Fibroblast of lung (primary cell): Measurements from ENCODE around the gene HTR2C. TPM values are rescaled to one million over a fixed set of nuclear protein-coding genes. Genes with fewer than 3 reads are reported as not detected.
"Not testable (repeated sequence)": the region's sequence is repeated elsewhere in the genome, so short reads cannot be mapped to it uniquely, and the experiment has no call there.

Source experiments
- DNase-seq, 2 donors: peaks; one replicate each; pipeline versions ENCODE4 v3.0.0 to v3.0.0-alpha.2; 2010; ENCODE audit warnings: low read depth in 2 of 2
- H2AFZ ChIP-seq: 2 replicates; pipeline ENCODE4 v1.5.1; 2012; ENCODE audit warnings: low read length, control low read depth, inconsistent platforms
- H3K27ac ChIP-seq: 2 replicates; pipeline ENCODE4 v1.5.1; 2011; ENCODE audit warnings: low read length, control low read depth; ENCODE audit not compliant: insufficient read depth
- H3K27me3 ChIP-seq: 2 replicates; pipeline ENCODE4 v1.5.1; 2011; ENCODE audit warnings: mild to moderate bottlenecking, low read length; ENCODE audit not compliant: control insufficient read depth, insufficient read depth
- H3K36me3 ChIP-seq: 2 replicates; pipeline ENCODE4 v1.5.1; 2011; ENCODE audit warnings: low read length; ENCODE audit not compliant: control insufficient read depth, insufficient read depth
- H3K4me1 ChIP-seq: 2 replicates; pipeline ENCODE4 v1.5.1; 2011; ENCODE audit warnings: low read length; ENCODE audit not compliant: control insufficient read depth, insufficient read depth; ENCODE audit errors: extremely low read depth
- H3K4me2 ChIP-seq: 2 replicates; pipeline ENCODE4 v1.5.1; 2011; ENCODE audit warnings: low read length, control low read depth; ENCODE audit not compliant: insufficient read depth; ENCODE audit errors: extremely low read depth
- H3K4me3 ChIP-seq, 4 experiments: fragments of 200-600 bp in 1 of 4; sonication (generic) in 1 of 4; replicated peaks in 1 of 4; 2 replicates each; pipeline ENCODE4 v1.5.1; 2011 to 2016; ENCODE audit warnings: low read length in 4 of 4, low read depth in 3 of 4, mild to moderate bottlenecking in 3 of 4, control low read depth in 2 of 4, inconsistent platforms in 1 of 4, mixed read lengths in 1 of 4; ENCODE audit not compliant: insufficient read depth in 1 of 4; ENCODE audit errors: control extremely low read depth in 1 of 4
- H3K79me2 ChIP-seq: 2 replicates; pipeline ENCODE4 v1.5.1; 2012; ENCODE audit warnings: mild to moderate bottlenecking, low read length, inconsistent platforms; ENCODE audit not compliant: control insufficient read depth, insufficient read depth
- H3K9ac ChIP-seq: 2 replicates; pipeline ENCODE4 v1.5.1; 2011; ENCODE audit warnings: mild to moderate bottlenecking, low read length, control low read depth; ENCODE audit not compliant: insufficient read depth
- H3K9me3 ChIP-seq: 2 replicates; pipeline ENCODE4 v1.5.1; 2012; ENCODE audit warnings: low read depth, low read length; ENCODE audit not compliant: control insufficient read depth, insufficient read depth
- H4K20me1 ChIP-seq: 2 replicates; pipeline ENCODE4 v1.5.1; 2011; ENCODE audit warnings: low read length; ENCODE audit not compliant: control insufficient read depth, insufficient read depth; ENCODE audit errors: extremely low read depth
- CTCF ChIP-seq, 2 donors: IDR thresholded peaks in 1 of 2; conservative IDR thresholded peaks in 1 of 2; 1 replicate in 1 of 2; 2 replicates in 1 of 2; pipeline ENCODE4 v1.5.1; 2011 to 2012; ENCODE audit warnings: low read length in 2 of 2, control low read depth in 1 of 2, inconsistent platforms in 1 of 2, low read depth in 1 of 2, mild to moderate bottlenecking in 1 of 2
- EZH2 ChIP-seq: IDR thresholded peaks from 2 replicates; pipeline ENCODE4 v1.5.1; 2012; ENCODE audit warnings: low read length, control low read depth, mild to moderate bottlenecking; ENCODE audit errors: missing control alignments
- polyA plus RNA-seq, 2 donors: library from polyadenylated mRNA; depleted of rRNA in 1 of 2; stranded (reverse) in 1 of 2; unstranded in 1 of 2; fragments of >200 nt; gene quantifications; 2 replicates each; pipeline ENCODE4 v1.2.1, GENCODE V29; 2011 to 2012; ENCODE audit warnings: missing spikeins in 1 of 2
- total RNA-seq: library from RNA; depleted of rRNA; stranded (reverse); fragments of >200 nt; gene quantifications from 2 replicates; pipeline ENCODE4 v1.2.1, GENCODE V29; 2014

HTR2C gene
- total and polyA plus RNA-seq, 2 donors (not counting 1 experiment from before 2014, with no cell fraction given), result not detected

GRCh38 chrX:114930227-114930626 lies 346.3 kb downstream of the HTR2C start:
- TF ChIP-seq CTCF (conservative IDR thresholded peaks at IDR 0.05 in 1 of 2, IDR thresholded peaks at IDR 0.05 in 1 of 2; ENCODE audit: low read depth in 1 of 2, low read length in 2 of 2), result no peak
- no peak for TF ChIP-seq EZH2
- DNase-seq, result no peak
- no peak overlapping the region for H3K9ac ChIP-seq

DNA sequence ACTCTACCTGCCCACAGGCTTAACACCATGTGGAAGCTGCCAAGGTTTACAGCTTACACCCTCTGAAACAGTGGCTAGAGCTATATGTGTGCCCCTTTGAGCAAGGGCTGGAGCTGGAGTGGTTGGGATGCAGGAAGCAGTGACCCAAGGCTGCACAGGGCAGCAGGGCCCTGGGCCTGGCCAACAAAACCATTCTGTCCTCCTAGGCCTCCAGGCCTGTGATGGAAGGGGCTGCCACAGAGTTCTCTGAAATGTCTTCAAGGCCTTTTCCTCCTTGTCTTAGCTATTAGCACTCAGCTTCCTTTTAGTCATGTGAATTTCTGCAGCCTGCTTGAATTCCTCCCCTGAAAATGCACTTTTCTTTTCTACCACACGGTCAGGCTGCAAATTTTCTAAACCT lies 348.7 kb downstream of the HTR2C start:
- Histone ChIP-seq H3K4me2 (no peak overlapping the region), H3K27me3 (no peaks in the 10 kb centered on the region), H3K4me3 (no peak overlapping the region), H3K36me3 (no peaks in the 10 kb centered on the region), H3K9ac (no peak overlapping the region), H3K79me2 (no peaks in the 10 kb centered on the region), H3K9me3 (no peaks in the 10 kb centered on the region), H3K4me1 (no peaks in the 10 kb centered on the region), H4K20me1 (no peaks in the 10 kb centered on the region), H3K27ac (no peak overlapping the region), H2AFZ (no peak overlapping the region)
- TF ChIP-seq CTCF (conservative IDR thresholded peaks at IDR 0.05 in 1 of 2, IDR thresholded peaks at IDR 0.05 in 1 of 2; ENCODE audit: low read depth in 1 of 2, low read length in 2 of 2) (no peak), EZH2 (no peak)
- DNase-seq, result no peak

More at GRCh38 chrX:114930227-114930626, 346.3 kb downstream of the HTR2C start:
- no peaks in the 10 kb centered on the region for H3K36me3 ChIP-seq
- no peaks in the 10 kb centered on the region for H4K20me1 ChIP-seq
- no peak overlapping the region for H3K4me2 ChIP-seq
- no peak overlapping the region for H3K4me3 ChIP-seq
- H3K27ac ChIP-seq, result no peak overlapping the region
- H2AFZ ChIP-seq, result no peak overlapping the region
- no peaks in the 10 kb centered on the region for H3K27me3 ChIP-seq
- no peaks in the 10 kb centered on the region for H3K4me1 ChIP-seq
- no peaks in the 10 kb centered on the region for H3K79me2 ChIP-seq
- no peaks in the 10 kb centered on the region for H3K9me3 ChIP-seq

DNA sequence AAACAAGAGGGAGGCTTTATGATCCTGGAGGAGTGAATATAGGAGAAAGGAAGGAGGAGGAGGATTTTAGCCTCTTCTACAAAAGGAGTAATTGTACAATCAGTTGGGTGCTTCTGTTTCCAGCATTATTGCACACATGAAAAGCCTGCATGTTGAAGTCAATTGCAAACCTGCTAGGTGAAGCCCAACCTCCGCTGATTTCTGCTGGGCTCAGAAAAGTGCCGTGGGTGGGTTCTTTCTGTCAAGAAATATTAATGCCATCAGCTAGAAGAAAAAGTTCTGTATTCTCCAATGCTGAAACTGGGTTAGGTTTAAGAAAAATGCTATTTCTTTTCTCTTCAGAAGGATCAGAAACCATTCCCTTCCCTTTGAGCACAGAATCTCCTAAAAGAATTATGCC lies 349.4 kb downstream of the HTR2C start:
- H3K4me3 ChIP-seq, H3K9me3 ChIP-seq, H2AFZ ChIP-seq, H3K27me3 ChIP-seq, H3K4me1 ChIP-seq, H4K20me1 ChIP-seq, DNase-seq, H3K79me2 ChIP-seq, H3K9ac ChIP-seq, H3K4me2 ChIP-seq, H3K36me3 ChIP-seq, H3K27ac ChIP-seq: not testable (repeated sequence)

- H2AFZ ChIP-seq, DNase-seq, H3K4me3 ChIP-seq, H3K4me1 ChIP-seq, H3K79me2 ChIP-seq, H3K27ac ChIP-seq, H3K4me2 ChIP-seq, H4K20me1 ChIP-seq, H3K36me3 ChIP-seq, H3K9ac ChIP-seq, H3K27me3 ChIP-seq, H3K9me3 ChIP-seq: not testable (repeated sequence)
Observed at GRCh38 chrX:114937090-114937489, 353.2 kb downstream of the HTR2C start.
